Effector CD8-positive, alpha-beta T cell (primary cell): ENCODE results near the gene PDCD1.
"Not testable (repeated sequence)": the region's sequence is repeated elsewhere in the genome, so short reads cannot be mapped to it uniquely, and the experiment has no call there.

ENCODE experiments used
- DNase-seq: peaks from one replicate; lab custom pipeline; 2025; lab: John Stamatoyannopoulos, UW

The PDCD1 gene

GRCh38 chr2:241813644-241814392 is 44.9 kb downstream of the PDCD1 start:
- DNase-seq = no peak

GRCh38 chr2:241812730-241813643 is 45.7 kb downstream of the PDCD1 start:
- no peak for DNase-seq

DNA sequence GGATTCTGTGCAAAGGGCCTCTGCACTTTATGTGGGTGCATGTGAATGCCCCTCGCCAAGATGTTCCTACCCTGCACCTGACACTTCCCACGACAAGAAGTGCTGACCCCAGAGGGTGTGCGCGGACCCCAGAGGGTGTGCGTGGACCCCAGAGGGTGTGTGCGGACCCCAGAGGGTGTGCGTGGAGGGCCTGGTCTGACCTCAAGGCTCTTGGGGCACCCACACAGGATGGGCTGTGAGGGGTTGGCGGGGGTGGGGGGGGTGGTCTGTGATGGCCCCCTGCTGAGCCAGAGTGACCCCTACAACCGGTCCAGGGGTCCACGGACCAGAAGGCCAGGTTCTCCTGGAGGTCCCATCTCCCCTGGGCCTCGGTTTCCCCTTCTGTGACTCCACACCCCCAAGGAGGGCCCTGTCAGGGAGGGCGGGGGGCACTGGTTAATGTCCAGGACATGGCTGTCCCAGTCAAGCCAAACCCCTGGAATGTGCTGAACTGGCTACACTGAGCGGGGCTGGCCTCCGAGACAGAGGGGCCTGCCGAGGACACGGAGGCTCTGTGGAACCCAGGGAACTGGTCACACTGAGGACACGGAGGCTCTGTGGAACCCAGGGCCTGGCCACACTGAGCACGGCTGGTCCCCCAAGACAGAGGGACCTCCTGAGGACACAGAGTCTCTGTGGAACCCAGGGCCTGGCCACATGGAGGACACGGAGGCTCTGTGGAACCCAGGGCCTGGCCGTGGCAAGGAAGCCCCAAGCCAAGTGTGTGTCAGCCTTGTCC is 46.6 kb downstream of the PDCD1 start:
- no peak for DNase-seq

DNA sequence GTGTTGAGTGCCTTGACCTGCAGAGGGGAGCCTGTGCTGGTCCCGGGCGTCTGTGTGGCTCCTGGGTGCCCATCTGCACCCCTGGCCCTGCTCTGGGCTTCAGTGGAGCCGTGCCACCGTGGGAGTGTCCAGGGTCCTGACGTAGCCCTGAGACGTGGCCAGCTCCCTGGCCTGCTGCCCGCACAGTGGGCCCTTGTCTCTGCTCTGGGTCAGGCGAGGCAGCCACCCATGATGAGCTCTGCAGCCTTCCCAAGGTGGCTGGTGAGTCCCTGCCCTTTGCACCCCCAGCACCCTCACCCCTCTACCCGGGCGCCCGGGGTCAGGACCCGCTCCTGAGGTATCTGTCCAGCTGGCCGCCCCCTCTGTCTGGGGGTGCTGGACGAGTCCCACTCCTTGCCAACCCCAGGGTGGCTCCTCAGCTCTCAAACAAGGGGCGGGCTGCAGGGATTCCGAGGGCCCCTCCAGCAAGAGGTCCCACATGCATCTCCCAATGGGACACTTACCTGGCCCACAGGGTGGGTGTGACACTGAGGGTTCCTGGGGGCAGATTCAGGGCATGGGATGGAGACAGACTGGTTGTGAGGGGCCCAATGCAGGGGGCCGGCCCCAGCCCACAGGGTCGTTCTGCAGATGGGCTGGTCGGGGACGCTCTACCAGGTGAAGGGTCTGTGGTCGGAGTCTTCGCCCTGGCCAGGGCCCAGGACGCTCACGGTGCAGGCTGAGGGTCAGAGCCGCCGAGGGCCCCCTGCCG is 47.3 kb downstream of the PDCD1 start:
- DNase-seq = no peak

DNA sequence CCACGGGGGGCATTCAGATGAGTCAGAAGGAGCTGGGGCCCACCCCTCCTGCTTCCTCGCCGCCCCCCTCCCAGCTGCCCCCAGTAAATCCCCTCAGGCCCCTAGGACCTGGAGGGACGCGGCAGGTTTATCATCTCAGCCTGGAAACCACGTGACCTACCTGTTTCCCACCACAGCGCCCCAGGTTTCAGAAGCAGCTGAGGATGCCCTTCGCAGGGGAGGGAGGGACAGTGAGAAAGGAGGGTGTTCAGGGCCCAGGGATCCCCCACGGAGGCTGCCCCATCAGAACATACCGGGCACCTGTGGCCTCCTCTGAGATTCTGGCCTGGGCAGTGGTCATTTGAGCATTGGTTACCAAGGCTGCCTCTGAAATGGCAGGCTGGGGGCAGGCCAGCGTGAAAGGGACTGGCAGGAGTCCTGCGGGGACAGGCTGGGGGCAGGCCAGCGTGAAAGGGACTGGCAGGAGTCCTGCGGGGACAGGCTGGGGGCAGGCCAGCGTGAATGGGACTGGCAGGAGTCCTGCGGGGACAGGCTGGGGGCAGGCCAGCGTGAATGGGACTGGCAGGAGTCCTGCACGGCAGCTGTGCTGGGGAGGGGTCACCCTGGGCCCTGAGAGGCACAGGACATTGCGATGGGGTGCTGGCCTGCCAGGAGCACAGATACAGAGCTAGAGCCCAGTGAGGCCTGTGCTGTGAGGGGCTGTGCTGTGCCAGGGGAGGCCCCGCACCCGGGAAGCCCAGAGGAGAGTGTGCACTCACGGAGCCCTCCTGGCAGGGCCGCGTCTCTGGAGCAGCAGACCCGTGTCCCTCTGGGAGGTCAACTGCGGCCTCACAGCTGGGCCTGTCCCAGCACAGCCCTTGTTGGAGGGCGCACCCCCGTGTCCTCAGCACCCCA is 48.1 kb downstream of the PDCD1 start:
- no peak for DNase-seq

- DNase-seq = no peak
These were observed 49.0 kb downstream of the PDCD1 start for GRCh38 chr2:241809383-241810306.

GRCh38 chr2:241808721-241809382 is 49.8 kb downstream of the PDCD1 start, which contains the start of gene NEU4:
NEU4 (plus strand) TSS chr2:241809193; CDS start chr2:241814485, 5,292 bp downstream.
- no peak for DNase-seq

GRCh38 chr2:241808051-241808720 is 50.5 kb downstream of the PDCD1 start:
- no peak for DNase-seq

DNA sequence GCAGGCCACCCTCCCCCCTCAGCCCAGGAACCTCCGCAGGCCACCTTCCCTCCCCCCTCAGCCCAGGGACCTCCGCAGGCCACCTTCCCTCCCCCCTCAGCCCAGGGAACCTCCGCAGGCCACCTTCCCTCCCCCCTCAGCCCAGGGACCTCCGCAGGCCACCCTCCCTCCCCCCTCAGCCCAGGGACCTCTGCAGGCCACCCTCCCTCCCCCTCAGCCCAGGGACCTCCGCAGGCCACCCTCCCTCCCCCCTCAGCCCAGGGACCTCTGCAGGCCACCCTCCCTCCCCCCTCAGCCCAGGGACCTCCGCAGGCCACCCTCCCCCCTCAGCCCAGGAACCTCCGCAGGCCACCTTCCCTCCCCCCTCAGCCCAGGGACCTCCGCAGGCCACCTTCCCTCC is 52.5 kb downstream of the PDCD1 start:
- not testable (repeated sequence) for DNase-seq

DNA sequence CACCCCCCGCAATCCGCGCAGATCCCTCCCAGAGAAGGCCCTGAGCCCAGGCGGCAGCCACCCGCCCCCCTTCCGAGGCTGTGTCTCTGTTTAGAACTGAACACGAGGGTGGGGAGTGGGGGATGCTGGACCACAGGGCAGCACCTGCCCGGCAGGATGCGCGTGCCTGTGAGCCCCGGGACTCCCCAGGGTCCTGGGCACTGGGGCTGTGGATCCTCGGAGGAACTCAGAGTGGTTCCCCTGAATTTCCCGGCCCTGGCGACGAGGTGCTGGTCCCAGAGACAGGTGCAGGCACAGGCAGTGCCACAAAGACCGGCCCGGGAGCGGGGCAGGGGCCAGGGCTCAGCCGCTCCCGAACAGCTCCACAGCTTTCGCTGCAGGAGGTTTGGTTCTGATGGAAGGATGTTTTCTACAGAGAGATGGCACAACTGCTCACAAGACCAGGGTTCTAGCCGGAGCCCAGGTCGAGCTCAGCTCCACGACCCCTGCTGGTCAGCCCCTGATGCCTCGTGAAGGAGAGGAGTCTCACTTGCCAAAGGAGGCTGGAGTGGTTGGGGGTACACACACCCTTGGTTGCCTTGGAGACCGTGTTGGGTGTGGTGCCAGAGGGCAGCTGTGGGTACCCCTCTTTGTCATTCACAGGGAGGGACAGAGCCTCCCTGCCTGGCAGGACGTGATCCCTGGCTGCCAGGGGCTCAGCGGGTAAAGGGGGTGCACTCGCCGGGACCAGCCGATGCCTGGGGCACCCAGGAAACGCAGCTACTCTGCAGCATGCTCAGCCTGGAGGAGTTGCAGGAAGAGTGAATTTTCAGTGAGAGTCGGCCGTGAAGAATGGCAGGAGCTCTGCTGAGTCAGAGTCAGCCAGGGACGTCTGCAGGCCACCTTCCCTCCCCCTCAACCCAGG is 54.1 kb downstream of the PDCD1 start:
- no peak for DNase-seq

DNA sequence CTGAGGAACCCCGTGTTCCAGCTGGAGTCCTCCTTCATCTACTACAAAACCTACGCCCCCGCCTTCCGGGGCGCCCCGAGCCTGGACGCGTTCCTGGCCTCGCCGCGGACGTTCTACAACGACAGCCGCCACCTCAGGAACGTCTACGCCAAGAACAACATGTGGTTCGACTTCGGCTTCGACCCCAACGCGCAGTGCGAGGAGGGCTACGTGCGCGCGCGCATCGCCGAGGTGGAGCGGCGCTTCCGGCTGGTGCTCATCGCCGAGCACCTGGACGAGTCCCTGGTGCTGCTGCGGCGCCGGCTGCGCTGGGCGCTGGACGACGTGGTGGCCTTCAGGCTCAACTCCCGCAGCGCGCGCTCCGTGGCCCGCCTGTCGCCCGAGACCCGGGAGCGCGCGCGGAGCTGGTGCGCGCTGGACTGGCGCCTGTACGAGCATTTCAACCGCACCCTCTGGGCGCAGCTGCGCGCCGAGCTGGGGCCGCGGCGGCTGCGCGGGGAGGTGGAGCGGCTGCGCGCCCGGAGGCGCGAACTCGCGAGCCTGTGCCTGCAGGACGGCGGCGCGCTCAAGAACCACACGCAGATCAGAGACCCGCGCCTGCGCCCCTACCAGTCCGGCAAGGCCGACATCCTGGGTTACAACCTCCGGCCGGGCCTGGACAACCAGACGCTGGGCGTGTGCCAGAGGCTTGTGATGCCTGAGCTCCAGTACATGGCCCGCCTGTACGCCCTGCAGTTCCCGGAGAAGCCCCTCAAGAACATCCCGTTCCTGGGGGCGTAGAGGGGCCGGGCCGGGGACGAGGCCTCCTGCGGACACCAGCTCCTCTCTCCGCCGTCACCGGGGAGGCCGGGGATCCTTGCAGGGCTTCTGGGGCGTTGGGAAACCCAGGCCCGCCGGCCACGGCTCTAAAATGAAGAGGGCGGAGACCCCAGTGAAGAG is 55.0 kb downstream of the PDCD1 start:
- no peak for DNase-seq

GRCh38 chr2:241802421-241803318 is 56.0 kb downstream of the PDCD1 start:
- no peak for DNase-seq

GRCh38 chr2:241801611-241802420 is 56.9 kb downstream of the PDCD1 start:
- no peak for DNase-seq
